Measurements from ENCODE around the gene GALNT9.
A peak's percentile ranks its signal among the peaks of the same experiment; 100 is the strongest.
"Not testable (repeated sequence)": the region's sequence is repeated elsewhere in the genome, so short reads cannot be mapped to it uniquely, and the experiment has no call there.

GALNT9 gene

DNA sequence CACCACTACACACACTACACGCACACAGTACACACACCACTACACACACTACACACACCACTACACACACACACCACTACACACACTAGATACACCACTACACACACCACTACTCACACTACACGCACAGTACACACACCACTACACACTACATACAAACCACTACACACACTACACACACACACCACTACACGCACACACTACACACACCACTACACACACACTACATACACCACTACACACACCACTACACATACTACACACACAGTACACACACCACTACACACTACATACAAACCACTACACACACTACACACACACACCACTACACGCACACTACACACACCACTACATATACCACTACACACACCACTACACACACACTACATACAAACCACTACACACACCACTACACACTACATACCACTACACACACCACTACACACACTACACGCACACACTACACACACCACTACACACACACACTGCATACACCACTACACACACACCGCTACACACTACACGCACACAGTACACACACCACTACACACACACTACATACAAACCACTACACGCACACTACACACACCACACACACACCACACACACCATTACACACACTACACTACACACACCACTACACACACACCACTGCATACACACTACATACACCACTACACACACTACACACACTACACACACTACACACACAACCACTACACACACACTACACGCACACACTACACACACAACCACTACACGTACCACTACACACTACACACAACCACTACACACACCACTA is 173.4 kb downstream of the GALNT9 start:
- DNase-seq (ENCODE audit: low spot score), result no peak

DNA sequence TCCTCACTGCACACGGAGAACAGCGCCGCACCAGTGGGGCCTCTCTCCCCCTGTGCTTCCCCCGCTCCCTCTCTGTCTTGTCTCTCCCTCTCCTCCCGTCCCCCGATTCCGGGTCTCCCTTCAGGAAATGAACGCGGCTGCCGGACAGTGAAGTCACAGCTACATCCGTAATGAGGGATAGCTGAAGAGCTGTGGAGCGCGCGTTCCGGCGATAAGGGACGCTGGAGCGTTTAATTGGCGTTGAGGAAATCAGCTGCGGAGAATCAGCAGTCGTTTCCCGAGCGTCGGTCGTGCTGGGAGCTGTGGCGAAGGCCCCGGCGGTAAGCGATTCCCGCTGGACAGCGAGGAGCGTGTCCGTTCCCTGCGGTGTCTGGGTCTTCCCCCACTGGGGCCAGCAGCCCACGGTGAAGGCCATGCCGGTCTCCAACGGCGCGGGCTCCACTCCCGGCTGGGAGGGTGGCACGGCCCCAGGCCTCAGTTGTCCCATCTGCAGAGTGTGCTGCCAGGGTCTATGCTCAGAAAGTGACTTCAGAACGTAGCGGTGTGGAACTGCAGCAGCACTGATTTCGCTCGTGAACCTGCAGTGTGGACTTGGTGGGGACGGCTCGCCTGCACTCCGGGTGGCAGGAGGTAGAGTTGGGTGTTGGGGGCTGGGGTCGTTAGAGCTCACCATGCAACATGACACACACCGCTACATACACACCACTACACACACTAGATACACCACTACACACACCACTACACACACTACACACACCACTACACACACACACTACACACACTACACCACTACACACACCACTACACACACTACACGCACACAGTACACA is 174.2 kb downstream of the GALNT9 start:
- no peak for DNase-seq (ENCODE audit: low spot score)

DNA sequence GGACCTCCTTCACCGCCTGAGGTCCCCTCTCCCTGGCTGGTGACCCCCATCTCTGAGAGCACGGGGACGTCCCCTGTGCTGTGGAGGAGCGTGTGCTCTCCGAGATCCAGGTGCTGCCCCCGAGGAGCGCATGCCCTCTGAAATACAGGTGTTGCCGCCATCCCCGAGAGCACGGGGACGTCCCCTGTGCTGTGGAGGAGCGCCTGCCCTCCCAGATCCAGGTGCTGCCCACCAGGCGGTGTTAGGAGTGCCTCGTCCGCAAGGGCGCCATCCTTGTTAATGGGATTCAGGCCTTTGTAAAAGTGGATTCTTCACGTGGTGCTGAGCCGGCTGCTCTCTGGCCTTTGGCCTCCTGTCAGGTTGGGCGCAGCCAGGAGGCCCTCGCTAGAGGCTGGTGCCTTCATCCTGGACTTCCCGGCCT is 175.0 kb downstream of the GALNT9 start:
- no peak for DNase-seq (ENCODE audit: low spot score)

DNA sequence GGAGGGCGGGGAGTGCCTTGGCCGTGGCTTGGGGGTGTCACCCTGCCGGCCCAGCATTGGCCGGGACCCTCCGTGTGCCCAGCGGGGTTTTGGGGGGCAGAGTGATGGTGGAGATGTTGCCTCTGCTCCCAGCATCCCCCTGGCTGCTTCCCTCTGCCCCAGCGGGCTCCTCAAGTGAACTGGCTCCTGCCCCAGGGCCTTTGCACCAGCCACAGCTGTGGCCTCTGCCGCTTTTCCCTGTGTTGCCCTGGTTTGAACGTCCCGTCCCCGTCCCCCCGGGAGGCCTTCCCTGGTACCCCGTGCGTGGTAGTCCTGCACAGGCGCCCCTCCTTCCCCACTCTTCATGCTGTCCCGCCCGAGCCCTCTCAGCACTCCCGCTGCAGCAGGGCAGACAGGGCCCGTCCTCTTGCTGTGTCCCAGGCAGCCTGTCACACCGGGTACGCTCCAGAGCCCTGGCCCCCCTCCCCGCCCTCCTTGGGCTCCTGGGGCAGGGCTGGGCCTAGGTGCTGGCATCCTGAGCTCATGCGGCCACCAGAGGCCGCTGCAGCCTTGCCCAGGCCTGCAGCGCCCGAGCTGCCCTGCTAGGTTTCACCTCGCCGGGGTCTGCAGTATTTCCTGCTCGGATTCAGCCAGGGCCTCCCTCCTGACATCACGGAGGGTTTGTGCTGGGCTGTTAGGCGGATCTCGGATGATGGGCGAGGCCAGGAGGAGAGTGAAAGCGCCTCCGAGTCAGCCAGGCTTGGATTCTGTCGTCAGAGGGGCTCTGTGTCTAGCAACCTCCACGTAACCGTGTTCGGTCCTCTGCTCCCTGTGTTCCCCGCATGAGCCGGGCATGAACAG is 175.7 kb downstream of the GALNT9 start:
- peak; percentile 93 for DNase-seq (ENCODE audit: low spot score)

DNA sequence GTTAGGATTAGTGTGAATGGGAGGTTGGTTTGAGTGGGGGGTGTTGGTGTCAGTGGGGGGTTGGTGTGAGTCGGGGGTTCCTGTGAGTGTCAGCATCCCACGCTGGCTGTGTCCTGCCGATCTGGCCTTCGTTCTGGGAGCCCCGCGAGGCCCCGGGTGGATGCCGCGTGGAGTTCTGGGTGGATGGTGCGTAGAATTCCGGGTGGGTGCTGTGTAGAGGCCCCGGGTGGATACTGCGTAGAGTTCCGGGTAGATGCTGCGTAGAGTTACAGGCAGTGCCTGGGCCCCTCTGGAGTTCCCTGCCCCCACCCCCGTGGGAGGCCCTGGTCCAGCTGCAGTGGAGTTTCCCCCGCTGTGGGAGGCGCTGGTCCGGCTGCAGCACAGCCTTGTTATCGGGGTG is 176.4 kb downstream of the GALNT9 start:
- DNase-seq (ENCODE audit: low spot score), result no peak

DNA sequence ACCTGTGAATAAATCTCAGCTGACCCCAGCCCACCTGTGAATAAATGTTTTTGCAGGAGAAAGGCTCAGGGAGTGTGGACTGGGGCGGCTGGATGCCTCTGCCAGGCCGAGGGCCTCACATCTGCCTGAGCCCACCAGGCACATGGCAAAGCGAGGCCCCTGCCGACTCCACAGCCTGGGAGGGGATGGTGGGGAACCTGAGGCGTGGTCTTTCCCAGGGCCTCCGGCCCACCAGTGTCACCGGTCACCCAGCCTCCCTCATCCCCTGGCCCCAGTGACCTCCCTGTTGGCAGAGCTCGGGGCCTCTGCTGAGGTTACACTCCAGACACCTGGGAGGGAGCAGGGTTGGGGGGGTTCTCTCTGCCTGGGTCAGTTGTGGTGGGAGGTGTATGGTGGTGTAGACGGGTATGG is 177.0 kb downstream of the GALNT9 start:
- DNase-seq (ENCODE audit: low spot score), result no peak

DNA sequence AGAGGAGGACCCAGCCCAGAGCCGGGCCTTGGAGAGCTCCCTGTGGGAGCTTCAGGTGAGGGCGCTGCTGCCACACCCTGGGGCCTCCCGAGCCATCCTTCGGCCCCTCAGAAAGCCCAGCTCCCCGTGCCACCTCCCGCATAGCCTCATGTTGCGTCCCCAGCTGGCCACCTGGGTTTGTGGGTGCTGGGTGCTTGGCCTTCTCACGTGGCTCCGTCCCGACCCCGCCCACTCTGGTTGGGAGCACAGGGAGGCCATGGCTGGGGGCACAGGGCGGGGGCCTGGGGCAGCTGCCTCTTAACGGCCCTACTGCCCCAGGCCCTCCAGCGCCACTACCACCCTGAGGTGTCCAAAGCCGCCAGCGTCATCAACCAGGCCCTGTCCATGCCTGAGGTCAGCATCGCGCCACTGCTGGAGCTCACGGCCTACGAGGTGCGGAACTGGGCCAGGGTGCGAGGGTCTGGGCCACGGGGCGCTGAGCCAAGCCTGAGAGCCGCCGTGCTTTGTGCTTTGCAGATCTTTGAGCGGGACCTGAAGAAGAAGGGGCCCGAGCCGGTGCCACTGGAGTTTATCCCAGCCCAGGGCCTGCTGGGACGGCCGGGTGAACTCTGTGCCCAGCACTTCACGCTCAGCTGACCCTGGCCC is 177.5 kb downstream of the GALNT9 start:
- no peak for DNase-seq (ENCODE audit: low spot score)

DNA sequence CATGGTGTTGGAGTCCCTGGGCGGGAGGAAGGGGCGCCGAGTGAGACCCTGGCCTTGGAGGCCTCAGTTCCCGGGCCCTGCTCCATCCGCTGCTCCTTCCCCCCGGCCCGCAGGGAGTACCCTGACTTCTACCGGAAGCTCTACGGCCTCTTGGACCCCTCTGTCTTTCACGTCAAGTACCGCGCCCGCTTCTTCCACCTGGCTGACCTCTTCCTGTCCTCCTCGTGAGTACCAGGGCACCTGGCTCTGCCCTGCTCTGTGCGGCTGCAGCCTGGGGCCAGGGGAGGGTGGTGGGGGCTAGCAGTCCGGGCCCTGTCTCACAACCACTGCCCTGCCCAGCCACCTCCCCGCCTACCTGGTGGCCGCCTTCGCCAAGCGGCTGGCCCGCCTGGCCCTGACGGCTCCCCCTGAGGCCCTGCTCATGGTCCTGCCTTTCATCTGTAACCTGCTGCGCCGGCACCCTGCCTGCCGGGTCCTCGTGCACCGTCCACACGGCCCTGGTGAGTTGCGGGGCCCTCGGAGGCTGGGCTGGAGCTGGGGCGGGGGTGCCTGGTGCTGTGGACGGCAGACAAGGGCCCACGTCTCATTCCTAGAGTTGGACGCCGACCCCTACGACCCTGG is 178.1 kb downstream of the GALNT9 start:
- DNase-seq (ENCODE audit: low spot score), result no peak

DNA sequence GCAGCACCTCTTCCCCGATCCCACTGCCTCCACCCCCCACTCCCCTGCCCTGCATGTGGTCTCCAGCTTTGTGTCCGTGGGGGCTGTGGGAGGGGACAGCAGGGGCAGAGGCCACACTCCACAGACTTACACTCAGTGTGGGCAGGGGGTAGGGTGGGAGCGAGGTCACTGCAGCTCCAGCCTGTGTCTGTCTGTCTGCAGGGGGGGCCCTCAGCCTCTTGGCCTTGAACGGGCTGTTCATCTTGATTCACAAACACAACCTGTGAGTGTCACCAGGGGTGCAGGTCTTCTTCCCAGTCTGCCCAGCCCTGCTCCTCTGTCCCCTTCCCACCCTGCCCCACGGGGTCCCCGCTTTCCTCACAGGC is 178.6 kb downstream of the GALNT9 start:
- DNase-seq (ENCODE audit: low spot score), result no peak

DNA sequence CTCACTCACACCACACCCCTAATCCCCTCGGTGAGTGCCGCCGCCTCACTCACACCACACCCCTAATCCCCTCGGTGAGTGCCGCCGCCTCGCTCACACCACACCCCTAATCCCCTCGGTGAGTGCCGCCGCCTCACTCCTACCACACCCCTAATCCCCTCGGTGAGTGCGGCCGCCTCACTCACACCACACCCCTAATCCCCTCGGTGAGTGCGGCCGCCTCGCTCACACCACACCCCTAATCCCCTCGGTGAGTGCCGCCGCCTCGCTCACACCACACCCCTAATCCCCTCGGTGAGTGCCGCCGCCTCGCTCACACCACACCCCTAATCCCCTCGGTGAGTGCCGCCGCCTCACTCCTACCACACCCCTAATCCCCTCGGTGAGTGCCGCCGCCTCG is 179.9 kb downstream of the GALNT9 start:
- not testable (repeated sequence) for DNase-seq (ENCODE audit: low spot score)

DNA sequence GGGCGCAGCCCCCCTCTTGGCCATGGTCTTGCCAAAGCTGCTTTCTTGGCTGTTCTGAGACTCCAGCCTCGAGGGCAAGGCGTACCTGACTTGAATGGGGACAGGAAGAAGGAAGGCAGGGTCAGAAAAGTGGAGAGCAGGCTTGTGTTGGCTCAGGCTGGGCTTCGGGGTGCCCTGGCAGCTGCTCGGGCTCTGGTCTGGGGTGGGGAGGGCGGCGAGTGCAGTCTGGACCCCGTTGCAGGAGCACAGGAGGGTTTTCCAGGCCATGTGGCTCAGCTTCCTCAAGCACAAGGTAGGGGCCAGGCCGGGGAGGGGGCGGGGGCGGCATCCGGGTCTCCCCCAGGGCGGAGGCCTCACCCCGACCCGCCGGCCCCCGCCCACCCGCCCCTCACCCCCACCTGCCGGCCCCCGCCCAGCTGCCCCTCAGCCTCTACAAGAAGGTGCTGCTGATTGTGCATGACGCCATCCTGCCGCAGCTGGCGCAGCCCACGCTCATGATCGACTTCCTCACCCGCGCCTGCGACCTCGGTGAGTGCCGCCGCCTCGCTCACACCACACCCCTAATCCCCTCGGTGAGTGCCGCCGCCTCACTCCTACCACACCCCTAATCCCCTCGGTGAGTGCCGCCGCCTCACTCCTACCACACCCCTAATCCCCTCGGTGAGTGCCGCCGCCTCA is 180.9 kb downstream of the GALNT9 start:
- no peak for DNase-seq (ENCODE audit: low spot score)

DNA sequence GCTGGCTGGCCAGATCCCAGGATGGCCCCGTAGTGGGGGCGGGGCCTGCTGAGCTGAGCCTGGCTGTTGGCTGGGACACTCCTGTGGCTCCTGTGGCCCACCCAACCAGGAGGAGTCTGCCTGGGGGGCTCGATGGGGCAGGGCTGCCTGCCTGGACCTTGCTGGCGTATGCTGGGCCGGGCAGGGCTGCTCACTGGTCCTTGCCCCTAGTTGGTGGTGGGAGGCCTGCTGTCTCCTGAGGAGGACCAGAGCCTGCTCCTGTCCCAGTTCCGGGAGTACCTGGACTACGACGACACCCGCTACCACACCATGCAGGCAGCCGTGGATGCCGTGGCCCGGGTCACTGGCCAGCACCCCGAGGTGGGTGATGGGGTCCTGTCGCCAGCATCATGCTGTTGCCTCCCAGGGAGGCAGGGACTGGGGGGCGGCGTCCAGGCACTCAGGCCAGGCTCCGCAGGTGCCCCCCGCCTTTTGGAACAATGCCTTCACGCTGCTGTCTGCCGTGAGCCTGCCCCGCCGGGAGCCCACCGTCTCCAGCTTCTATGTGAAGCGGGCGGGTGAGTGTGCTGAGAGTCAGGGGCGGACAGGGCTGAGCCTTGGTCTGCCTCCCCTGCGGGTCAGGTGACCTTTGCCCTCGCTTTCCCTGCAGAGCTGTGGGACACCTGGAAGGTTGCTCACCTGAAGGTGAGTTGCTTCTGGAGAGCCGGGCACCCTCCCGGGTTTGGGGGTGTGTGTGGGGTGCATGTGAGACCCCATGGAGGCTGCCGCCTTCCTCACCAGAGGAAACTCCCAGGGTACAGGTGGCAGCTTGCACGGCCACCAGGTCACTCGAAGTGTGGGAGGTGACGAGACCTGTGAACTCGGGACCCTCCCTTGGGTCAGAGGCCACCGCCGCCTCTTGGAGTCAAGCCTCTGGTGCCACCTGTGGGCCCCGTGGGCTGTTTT is 181.7 kb downstream of the GALNT9 start:
- no peak for DNase-seq (ENCODE audit: low spot score)

DNA sequence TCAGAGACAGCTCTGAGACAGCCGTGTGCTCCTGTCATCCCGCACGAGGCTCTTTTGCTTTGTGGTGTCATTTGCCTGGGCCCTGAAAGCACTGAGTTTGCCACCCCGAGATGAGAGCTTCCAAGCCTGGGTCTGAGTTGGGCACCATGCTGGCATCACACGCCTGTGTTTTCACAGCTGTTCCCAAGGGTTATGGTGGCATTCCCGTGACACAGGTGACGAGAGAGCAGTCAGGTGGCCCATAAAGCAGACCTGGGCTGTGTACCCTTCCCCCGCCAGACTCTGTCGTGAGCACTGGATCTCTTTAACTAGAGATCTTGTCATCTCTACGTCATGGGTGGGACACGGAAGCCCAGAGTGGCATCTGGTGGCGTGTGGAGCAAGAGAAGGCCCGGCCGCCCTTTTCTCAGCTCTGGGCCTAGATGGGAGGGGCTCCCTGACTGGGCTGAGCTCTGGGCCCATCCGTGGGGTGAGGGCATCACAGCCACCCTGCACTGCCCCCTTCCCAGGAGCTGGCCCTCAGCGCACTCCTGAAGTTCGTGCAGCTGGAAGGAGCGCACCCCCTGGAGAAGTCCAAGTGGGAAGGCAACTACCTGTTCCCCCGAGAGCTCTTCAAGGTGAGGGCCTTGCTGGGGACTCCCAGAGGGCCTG is 182.5 kb downstream of the GALNT9 start:
- DNase-seq (ENCODE audit: low spot score), result no peak

Measured in AG08396 (cell line).